Stimulated activated naive CD4-positive, alpha-beta T cell treated with Interleukin-2 at 50 U/mL for 16 hours (primary cell): ENCODE results near the gene EWSR1.

Source experiments
- DNase-seq: peaks from one replicate; lab custom pipeline; 2025; lab: John Stamatoyannopoulos, UW

The EWSR1 gene

DNA sequence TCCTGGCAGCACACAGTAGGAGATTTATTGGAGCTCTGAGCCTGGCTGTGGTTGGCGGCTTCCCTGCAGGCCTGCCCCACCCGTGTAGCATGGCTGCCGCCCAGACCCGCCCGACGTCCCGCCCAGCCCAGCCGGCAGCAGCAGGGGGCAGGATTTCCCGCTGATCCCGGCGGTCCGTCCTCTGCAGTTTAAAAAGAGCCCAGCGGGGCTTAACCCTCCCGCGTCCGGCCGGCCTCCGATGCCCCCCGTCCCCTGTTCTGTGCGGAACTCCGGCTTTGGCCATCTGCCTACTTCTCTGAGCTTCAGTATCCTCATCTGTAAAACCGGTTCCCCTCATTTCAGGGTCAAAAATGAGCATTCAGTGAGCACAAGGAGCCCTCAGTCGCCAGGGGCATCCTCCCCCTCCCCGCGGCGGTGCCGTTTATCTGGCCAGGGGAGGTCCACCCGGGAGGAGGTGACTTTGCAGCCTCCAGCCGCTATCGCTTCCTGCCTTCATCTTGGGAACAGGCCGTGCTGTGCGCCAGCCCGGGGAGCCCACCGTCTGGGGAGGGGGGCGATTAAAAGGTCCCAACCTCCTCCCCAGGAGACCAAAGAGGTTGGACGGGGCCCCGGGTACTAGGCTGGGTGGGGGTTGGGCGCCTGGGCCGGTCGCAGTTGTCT, 38.2 kb downstream of the EWSR1 start, which contains the start of gene GAS2L1:
Gene GAS2L1 (plus strand): TSS at position 476 of the 660 bp plus-strand sequence. CDS start 1,456 bp downstream, outside the sequence.
- DNase-seq: peak; percentile 29

DNA sequence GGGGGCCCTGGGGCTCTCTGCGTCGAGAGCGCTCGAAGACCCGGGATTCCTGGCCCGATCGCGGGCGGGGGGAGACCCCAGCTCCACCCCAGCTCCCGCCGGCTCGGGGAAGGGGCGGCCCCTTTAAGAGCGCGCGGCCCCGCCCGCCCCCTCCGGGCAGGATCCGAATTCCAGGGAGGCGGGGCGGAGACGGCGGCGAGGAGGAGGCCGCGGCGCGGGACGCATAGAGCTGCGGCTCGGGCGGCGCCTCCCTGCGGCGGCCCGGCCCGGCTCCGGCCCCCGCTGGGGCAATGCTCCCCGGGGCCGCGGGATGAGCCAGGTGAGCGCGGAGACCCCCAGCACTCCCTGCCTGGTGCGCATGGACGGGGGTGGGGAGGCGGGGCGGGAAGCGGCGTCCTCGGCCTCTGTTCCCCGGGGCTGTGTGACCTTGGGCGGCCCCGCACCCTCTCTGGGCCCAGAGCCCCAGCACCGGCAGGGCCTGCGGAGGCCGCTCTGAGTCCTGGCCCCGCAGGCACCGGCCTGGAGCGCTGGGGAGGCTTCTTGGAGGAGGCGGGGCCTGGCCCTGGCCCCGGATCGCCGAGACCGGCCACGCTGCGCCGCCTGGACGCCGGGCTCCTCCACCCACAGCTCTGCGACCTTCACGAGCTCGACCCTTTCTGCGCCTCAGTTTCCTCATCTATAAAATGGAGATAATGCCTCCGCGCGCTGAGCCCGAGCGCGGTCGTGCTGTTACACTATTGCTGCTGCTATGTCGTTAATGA, 38.9 kb downstream of the EWSR1 start:
- peak; percentile 16 for DNase-seq

DNA sequence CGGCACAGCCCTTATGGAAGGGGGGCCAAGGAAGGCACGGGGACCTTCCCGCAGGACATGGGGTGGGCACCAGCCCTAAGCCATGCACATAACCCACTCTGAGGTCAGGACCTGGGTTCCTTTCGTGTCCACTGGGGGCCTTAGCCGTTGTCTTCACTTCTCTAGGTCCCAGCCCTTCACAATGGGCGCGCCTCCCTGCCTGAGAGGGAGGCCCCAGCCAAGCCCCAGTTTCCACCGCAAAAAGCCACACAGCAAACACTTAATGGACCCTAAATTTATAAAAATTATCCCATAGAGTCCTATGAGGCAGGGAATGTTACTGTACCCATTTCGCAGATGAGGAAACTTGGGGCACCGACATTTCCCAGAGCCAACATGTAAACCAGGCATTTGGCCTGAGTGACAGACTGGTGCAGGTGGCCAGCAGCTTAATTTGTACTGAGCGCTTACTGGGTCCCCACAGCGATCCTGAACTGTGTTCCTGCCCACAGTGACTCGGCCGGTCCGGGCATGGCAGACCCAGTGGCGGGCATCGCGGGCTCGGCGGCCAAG, 39.6 kb downstream of the EWSR1 start:
- no peak for DNase-seq

DNA sequence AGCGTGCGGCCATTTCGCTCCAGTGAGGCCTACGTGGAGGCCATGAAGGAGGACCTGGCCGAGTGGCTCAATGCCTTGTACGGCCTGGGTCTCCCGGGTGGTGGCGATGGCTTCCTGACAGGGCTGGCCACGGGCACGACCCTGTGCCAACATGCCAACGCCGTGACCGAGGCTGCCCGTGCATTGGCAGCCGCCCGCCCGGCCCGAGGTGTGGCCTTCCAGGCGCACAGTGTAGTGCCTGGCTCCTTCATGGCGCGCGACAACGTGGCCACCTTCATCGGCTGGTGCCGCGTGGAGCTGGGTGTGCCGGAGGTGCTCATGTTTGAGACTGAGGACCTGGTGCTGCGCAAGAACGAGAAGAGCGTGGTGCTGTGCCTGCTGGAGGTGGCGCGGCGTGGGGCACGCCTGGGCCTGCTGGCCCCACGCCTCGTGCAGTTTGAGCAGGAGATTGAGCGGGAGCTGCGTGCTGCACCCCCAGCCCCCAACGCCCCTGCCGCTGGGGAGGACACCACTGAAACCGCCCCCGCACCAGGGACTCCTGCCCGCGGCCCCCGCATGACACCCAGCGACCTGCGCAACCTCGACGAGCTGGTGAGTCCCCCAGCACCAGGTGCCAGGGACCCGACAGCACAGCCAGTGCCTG, 40.2 kb downstream of the EWSR1 start:
- DNase-seq: no peak

DNA sequence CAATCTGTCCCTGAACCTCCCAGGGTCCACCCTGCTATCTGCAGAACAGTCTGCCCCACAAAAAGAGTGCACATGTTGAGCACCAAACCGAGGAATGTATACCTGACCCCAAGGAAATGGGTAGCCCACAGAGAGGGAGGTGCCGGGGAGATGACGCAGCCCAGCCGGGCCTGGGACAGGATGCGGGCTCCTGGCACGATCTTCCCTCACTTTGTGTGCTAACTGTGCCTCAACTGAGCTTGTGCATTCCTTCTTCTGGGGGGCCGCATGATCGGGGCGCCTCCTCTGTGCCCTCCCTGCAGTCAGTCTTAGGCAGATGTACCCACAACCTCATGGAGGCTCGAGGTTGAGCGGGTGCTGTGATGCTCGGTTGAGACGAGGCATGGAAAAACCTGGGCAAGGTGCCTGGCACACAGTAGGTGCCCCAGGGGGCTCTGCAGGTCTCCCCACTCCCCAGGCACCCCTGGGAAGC, 40.8 kb downstream of the EWSR1 start:
- no peak for DNase-seq

DNA sequence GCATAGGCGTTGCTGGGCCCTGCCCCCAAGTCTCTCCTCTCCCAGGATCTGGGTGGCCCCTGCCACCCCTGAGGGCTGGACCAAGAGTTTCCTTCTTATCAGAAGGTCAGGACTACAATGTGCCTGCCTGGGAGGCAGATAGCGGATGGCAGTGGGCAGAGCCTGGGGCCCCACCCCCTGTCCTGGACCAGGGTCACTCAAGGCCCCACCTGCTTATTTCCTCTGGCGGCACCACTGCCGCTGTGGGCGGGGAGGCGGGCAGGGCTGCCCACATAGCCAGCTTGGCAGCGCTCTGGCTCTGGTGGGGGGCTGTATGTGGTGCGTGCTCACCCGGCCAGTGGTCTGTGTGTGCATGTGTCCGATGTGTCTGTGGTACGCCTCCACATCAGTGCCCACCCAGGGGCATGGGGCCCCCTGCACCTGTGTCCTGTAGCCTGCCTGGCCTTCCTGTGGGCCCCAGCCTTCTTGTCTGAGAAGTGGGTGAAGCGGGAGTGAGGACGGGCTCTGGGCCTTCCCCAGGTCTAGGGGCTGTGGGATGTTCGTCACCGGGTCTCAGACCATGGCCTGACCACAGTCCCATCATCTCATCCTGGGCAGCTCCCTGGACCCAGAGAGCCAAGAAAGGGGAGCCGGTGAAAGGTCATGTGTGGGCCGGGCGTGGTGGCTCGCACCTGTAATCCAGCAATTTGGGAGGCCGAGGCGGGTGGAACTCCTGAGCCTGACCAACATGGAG, 41.4 kb downstream of the EWSR1 start:
- DNase-seq: no peak

DNA sequence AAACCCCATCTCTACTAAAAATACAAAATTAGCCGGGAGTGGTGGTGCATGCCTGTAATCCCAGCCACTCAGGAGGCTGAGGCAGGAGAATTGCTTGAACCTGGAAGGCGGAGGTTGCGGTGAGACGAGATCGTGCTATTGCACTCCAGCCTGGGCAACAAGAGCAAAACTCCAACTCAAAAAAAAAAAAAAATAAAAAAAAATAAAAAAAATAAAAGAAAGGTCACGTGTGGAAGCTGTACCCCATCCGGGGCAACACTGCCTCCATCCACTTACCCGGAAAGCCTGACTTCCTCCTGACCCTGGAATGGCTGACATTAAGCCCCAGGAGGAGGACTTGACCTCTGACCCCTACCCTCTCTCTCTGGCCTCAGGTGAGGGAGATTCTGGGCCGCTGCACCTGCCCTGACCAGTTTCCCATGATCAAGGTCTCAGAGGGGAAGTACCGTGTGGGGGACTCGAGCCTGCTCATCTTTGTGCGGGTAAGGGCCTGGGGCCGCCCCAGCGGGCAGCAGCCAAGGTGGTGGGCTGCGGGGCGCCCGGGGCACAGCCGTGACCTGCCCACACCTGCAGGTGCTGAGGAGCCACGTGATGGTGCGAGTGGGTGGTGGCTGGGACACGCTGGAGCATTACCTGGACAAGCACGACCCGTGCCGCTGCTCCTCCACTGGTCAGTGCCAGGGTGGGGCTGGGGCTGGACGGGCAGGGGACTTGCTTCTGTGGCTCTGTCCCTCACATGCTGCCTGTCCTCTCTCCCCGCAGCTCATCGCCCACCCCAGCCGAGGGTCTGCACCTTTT, 42.2 kb downstream of the EWSR1 start:
- no peak for DNase-seq

DNA sequence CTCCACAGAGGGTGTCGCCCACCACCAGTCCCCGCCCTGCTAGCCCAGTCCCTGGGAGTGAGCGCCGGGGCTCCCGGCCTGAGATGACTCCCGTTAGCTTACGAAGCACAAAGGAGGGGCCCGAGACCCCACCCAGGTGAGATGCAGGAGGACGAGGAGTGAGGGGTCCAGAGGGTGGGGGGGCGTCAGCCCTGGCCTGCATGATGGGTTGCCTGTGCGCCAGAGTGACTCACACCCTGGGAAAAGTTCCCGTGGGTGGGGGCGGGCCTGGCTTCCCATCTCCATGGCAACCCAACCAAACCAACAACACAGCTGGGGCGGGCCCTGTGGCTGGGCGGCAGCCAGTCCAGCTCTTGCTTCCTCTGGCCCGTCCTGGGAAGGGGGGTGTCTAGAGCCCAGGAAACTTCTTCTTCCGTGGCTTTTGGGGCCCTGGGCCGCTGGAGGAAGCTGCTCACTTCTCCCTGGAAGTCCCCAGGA, 42.8 kb downstream of the EWSR1 start:
- DNase-seq: peak; percentile 51

DNA sequence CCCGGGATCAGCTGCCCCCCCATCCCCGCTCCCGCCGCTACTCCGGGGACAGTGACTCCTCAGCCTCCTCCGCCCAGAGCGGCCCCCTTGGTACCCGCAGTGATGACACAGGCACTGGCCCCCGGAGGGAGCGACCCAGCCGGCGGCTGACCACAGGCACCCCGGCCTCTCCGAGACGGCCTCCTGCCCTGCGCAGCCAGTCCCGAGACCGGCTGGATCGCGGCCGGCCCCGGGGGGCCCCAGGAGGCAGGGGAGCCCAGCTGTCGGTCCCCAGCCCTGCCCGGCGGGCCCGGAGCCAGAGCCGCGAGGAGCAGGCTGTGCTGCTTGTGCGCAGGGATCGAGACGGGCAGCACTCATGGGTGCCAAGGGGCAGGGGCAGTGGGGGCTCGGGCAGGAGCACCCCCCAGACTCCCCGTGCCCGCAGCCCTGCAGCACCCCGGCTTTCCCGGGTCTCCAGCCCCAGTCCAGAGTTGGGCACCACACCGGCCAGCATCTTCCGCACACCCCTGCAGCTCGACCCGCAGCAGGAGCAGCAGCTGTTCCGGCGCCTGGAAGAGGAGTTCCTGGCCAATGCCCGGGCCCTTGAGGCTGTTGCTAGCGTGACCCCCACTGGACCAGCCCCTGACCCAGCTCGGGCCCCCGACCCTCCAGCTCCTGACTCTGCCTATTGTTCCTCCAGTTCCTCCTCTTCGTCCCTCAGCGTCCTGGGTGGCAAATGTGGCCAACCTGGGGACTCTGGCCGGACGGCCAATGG, 43.6 kb downstream of the EWSR1 start:
- no peak for DNase-seq

DNA sequence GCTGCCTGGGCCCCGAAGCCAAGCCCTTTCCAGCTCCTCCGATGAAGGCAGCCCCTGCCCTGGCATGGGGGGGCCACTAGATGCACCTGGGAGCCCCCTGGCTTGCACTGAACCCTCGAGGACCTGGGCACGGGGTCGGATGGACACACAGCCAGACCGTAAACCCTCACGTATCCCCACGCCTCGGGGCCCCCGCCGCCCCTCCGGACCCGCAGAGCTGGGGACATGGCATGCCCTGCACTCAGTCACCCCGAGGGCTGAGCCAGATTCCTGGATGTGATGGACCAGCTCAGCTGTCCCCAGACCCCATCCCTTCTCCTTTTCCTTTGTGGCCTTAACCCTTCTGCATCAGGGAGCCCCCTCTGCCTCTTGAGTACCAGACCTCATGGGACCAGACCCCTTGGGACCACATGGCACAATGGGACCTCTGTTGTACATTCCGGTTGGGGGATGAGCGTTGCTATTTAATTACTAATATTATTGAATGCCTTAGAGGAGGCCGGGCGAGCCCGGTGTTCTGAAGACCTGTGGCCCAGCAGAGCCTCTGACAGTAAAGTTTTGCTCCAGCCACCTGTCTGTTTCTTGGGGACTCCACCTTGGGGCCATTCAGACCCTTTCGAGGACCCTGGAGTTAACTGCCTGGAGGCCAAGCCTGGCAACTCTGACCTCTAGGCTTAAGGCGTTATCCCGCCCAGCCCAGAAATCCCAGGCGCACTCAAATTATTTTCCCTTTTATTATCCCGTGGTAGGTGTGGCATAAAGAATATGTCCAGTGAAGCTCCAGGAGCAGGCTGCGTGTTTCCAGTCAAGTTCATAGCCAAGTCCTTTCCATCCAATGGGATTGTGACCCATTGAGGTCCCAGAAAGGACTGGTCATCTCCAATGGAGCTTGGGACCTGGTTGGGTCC, 44.4 kb downstream of the EWSR1 start:
- DNase-seq: no peak

DNA sequence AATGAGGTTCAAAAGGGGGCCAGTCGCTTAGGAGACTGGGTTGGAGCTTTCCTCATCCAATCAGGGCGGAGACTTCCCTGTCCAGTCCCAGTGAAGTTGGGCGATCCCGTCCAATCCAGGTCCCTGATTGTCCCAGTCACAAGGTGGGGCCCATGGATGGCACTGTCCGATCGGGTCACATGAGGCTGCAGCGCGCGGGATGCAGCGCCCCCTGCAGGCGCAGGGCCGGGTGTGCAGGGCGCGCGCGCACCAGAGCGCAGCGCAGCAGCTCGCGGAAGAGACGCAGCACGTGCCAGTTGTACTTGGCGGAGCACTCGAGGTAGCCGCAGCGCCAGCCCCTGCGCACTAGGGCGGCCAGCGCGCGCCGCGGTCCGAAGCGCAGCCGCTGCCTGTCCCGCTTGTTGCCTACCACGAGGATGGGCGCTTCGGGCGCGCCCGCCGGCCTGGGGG, 45.1 kb downstream of the EWSR1 start:
- DNase-seq: no peak

DNA sequence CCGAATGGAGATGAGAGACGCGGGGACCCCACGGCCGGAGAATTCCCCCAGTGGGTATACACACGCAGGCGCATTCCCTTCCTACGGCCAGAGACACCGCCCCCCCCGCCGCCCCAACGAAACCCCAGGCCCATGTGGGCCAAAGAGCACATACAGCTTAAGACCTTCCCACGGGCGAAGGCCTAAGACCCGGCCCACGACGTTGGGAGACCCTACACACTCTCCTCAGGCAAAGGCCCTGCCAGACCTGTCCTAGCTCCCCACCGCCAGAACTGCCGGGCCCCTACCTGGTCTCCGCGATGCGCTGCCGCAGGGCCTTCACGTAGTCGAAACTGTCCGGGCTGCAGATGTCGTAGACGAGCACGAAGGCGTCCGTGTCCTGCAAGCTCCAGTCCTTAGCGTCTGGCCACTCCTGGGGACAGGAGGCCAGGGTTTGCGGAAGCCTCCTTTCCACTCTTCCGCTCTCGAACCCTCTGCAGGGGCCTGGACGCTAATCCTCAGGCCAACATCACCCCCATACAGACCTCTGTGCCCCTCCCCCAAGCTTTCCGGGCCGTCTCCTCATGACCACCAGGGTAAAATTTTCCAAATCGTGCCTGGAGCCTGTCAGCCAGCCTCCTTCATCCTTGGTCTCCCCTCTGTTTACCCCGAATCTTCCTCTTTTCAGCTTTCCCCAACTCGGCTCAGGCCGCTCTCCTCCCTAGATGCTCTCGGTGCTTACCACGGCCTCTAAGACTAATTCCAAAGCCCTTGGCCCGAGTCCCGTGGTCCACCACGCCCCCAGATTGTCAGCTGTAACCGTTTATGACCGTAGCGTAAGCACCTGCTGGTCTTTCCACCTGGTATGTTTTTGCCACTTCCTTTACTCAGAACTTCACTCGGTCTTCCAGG, 45.8 kb downstream of the EWSR1 start:
- DNase-seq: no peak

DNA sequence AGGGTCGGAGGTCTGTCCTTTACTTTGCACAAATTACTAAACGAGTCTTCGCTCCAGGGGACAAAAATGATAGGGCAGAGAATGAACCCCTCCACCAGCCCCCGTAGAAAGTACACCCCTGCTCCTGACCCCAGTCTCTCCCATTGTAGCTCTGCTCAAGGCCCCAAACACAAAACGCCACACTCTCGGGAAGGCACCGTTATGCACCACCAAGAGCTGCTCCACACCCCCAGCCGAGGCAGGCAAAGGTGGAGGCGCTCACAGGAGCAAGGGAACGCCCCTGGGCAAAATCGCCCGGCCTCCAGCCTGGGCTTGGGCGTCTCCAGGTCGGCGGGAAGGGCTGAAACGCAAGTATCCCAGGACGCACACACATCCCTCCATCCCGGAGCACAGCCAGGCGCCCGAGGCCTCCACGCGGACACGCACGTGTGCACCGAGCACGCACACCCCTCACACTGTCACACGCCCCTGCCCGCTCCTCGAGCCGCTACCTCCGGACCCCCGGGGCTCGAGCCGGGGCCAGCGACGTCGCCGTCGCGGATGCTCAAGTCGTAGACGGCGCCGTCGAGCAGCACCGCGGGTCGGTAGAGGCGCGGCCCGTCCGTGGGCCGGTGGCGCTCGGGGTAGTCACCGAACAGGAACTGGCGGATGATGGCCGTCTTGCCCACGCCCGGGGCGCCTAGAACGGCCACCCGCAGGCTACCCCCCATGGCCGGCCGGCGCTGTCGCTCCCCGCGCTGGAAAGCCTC, 46.6 kb downstream of the EWSR1 start:
- DNase-seq: no peak

DNA sequence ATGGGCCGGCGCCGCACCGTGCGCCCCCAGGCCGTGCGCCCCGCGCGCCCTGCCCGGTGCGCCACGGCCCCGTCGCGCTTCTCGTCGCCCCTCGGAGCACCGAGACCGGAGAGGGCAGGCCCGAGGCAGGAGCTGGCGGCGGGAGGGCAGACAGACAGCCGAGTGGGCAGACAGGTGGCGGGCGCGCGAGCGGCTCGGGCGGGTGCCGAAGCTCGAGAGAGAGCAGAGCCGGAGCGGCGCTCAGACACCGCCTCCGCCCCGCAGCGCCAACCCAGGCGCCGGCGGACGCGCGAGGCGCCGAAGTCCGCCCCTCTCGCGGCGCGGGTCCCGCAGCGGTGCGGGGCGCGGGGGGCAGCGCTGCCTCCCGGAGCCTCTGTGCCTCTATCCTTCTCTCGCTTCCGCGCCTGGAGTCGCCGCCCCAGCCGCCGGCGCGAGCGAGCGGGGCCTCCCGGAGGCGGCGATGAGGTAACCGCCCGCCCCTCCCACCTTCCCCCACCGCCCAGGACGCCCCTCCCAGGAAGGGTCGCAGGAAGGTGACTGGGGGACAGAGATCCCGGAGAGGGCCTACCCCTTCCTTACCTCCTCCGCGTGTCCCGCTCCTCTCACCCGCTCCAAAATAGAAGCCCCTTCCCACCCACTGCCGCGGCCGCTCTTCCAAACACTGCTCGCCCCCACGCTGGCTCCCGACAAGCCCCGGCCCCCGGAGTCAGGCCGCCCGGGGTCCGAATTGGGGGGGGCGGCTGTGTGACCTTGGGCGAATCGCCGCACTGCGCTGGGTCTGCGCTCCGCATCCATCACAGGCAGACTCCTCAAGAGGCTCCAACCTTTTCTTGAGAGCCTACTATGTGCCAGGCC, 47.4 kb downstream of the EWSR1 start, which contains the start of gene RASL10A:
Gene RASL10A (minus strand): TSS at position 412 of the 855 bp plus-strand sequence. CDS start 451 bp downstream, outside the sequence.
- DNase-seq: no peak

DNA sequence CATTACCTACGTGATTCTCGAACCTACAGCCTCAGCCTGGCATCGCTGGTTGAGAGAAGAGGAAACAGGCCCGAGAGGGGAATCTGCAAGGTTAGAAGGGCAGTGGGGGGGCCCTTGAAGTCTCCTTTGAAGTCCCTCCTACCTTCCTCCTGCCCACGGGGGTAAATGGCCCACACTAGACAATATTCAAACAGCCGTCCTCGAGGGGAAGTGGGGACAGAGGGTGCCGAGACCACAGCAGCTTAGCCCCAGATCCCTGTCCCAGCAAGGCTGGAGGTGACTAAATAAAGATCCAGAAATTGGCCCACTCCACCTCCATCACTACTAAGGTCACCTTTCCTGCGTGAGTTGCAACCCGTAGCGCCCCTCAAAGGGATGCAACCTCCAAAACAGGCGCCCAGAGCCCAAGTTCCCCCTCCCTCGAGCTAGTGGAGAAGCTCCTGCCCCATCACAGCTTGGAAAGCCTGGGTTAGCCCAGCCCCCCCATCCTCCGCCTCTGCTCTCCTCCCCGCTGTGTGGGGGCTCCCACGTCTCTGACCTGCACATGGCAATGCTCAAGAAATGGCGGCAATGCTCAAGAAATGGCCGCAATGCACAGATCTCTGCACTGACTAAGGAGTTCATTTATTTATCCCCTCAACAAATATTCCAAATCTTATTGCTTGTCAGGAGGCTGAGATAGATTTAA, 48.2 kb downstream of the EWSR1 start:
- no peak for DNase-seq
